ENCODE results near the gene KCNA10. TPM values are rescaled to one million over a fixed set of nuclear protein-coding genes. Genes with fewer than 3 reads are reported as not detected.

Gene KCNA10
- total RNA-seq, 1 experiment from 2014 or later = not detected

DNA sequence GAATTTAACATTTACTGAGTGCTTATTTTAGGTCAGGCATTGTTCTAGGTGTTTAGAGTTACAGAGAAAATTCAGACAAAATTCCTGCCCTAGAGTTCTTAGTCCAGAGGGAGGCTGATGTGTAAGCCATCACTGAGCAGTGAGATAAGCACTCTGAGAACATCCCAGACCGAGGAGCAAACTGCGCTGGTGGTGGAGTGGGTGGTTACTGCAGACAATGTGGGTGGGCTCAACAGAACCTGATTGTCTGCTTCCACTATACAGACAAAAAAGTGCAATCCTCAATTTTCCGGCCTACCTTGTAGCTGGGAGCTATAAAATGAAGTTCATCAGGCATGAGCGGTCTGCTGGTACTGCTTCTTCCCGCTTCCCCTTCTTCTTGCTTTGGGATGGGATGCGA, 44.5 kb downstream of the KCNA10 start:
- WGBS (ENCODE audit: extremely low coverage, insufficient read length, low lambda C conversion rate) = no CpG with 5 or more reads among the region's 6 CpGs
- Histone ChIP-seq H3K27ac (ENCODE audit: insufficient read length, low read depth, low read length) (no peak overlapping the region), H2BK120ac (ENCODE audit: low read depth, low read length, poor library complexity, severe bottlenecking) (no peak overlapping the region), H3K9me3 (ENCODE audit: control insufficient read depth, low read depth, low read length) (no peaks in the 10 kb centered on the region), H3K4ac (ENCODE audit: low read depth, low read length) (no peak overlapping the region), H3K9ac (ENCODE audit: extremely low read depth, insufficient read length, low read length) (no peak overlapping the region), H4K20me1 (ENCODE audit: control insufficient read depth, insufficient read depth, insufficient read length) (no peaks in the 10 kb centered on the region), H2BK15ac (ENCODE audit: low read depth, low read length) (no peak overlapping the region), H4K8ac (replicated peaks; ENCODE audit: insufficient read length, low read depth, low read length) (no peak overlapping the region), H3K79me2 (ENCODE audit: insufficient read depth, low read length) (no peaks in the 10 kb centered on the region), H4K5ac (ENCODE audit: insufficient read length, low read depth, low read length) (no peak overlapping the region), H2BK20ac (ENCODE audit: low read depth, low read length, poor library complexity, severe bottlenecking) (no peak overlapping the region), H2BK12ac (ENCODE audit: insufficient read length, low read depth, low read length) (no peak overlapping the region), H3K14ac (ENCODE audit: insufficient read depth, low read length) (no peak overlapping the region), H3K23ac (ENCODE audit: insufficient read length, low read depth, low read length) (no peak overlapping the region), H2BK5ac (ENCODE audit: insufficient read length, low read length) (no peak overlapping the region), H3K79me1 (ENCODE audit: insufficient read depth, low read depth, low read length, poor library complexity, severe bottlenecking) (no peaks in the 10 kb centered on the region), H3K23me2 (ENCODE audit: insufficient read length, low read depth, low read length, poor library complexity, severe bottlenecking) (no peaks in the 10 kb centered on the region), H3K4me2 (ENCODE audit: insufficient read depth, insufficient read length, low read length) (no peak overlapping the region), H4K91ac (ENCODE audit: insufficient read length, low read depth, low read length) (no peak overlapping the region), H3K4me1 (ENCODE audit: insufficient read depth, low read length) (no peaks in the 10 kb centered on the region), H3T11ph (ENCODE audit: low read length) (no peak overlapping the region), H3K18ac (ENCODE audit: insufficient read length, low read depth, low read length) (no peak overlapping the region), H3K56ac (ENCODE audit: insufficient read length, low read depth, low read length) (no peak overlapping the region), H2AFZ (ENCODE audit: low read length) (no peak overlapping the region), H3K27me3 (ENCODE audit: insufficient read depth, low read length) (no peaks in the 10 kb centered on the region), H2AK5ac (ENCODE audit: insufficient read length, low read length) (no peak overlapping the region)
- no peak for TF ChIP-seq CTCF (conservative IDR thresholded peaks at IDR 0.05)
- Mint-ChIP-seq H3K27me3 (ENCODE audit: low read depth) (peaks cover 5% of the 10 kb centered on the region; the same call in 1 of the 2 replicates), H3K27ac (no peak overlapping the region), H3K9me3 (no peaks in the 10 kb centered on the region), H3K4me3 (no peak overlapping the region), H3K36me3 (ENCODE audit: insufficient read depth in 1 of 3, low read depth in 3 of 3) (no peaks in the 10 kb centered on the region), H3K4me1 (peaks cover 21 to 25% of the 10 kb centered on the region in 2 experiments)
- no peak for DNase-seq

Data from H9 (cell line).